Neural progenitor cell (in vitro differentiated cells): ENCODE measurements around the gene SF3B5.

Experiments
- CTCF ChIP-seq: fragments of 200-600 bp; sonication (generic); IDR thresholded peaks from 2 replicates; pipeline ENCODE4 v1.5.1; 2017; ENCODE audit warnings: antibody characterized with exemption, mild to moderate bottlenecking
- EZH2phosphoT487 ChIP-seq: fragments of 200-600 bp; sonication (generic); IDR thresholded peaks from 2 replicates; pipeline ENCODE4 v1.6.1; 2017; ENCODE audit warnings: antibody characterized with exemption

GRCh38 chr6:144065213-144065660, 30.1 kb downstream of the SF3B5 start:
- no peak for TF ChIP-seq CTCF
- peak; percentile 1 for TF ChIP-seq EZH2phosphoT487
